ENCODE data around the gene PTPRU. TPM values are rescaled to one million over a fixed set of nuclear protein-coding genes. Genes with fewer than 3 reads are reported as not detected.

PTPRU gene
- total RNA-seq, 5 donors from 2014 or later (not counting 1 experiment from before 2014, with no cell fraction given) = 0.13 to 0.82 (median 0.33) TPM; not detected in 2

- peaks cover 2 to 26% of the 10 kb centered on the region in 2 experiments for H3K27me3 ChIP-seq (replicated peaks in 1 of 2; ENCODE audit: control insufficient read depth in 2 of 2, extremely low read depth in 1 of 2, insufficient read depth in 2 of 2, low read length in 1 of 2)
- ChIA-PET CTCF (no interaction called here), POLR2A (no interaction called here)
- DNase-seq (no peak), ATAC-seq (replicated peaks in 1 of 4) (no peak)
- peaks cover 0 to 9% (median 3%) of the 10 kb centered on the region in 3 donors for H3K9me3 Mint-ChIP-seq
- H3K27ac ChIP-seq (ENCODE audit: low read length) = no peak overlapping the region
- H3K27ac Mint-ChIP-seq = no peak overlapping the region
- peaks cover 35 to 48% of the 10 kb centered on the region in 2 donors for H3K27me3 Mint-ChIP-seq
- H3K36me3 ChIP-seq (ENCODE audit: control insufficient read depth in 2 of 2, extremely low read depth in 1 of 2, insufficient read depth in 1 of 2, low read length in 1 of 2) = no peaks in the 10 kb centered on the region
- no peaks in the 10 kb centered on the region for H3K9me3 ChIP-seq
- no peaks in the 10 kb centered on the region for H3K36me3 Mint-ChIP-seq
- WGBS (ENCODE audit: insufficient coverage) = 61% methylated on average over 3 of the region's 3 CpGs
- H3K4me1 Mint-ChIP-seq = no peaks in the 10 kb centered on the region
- H3K4me1 ChIP-seq (ENCODE audit: control insufficient read depth in 1 of 2, extremely low read depth in 1 of 2, insufficient read depth in 2 of 2, low read length in 2 of 2) = no peaks in the 10 kb centered on the region
- no peak overlapping the region for H3K4me3 Mint-ChIP-seq
- no peak overlapping the region for H3K4me3 ChIP-seq (ENCODE audit: control insufficient read depth in 1 of 2, extremely low read depth in 1 of 2, low read length in 1 of 2)
Observed at GRCh38 chr1:29338908-29339575, 102.7 kb downstream of the PTPRU start.

- POLR2A ChIA-PET = no interaction called here
- H3K4me3 Mint-ChIP-seq = no peak overlapping the region
- no peaks in the 10 kb centered on the region for H3K9me3 Mint-ChIP-seq
- no peak overlapping the region for H3K4me3 ChIP-seq (ENCODE audit: control insufficient read depth in 1 of 2, extremely low read depth in 1 of 2, low read length in 1 of 2)
- H3K4me1 Mint-ChIP-seq = no peaks in the 10 kb centered on the region
- no peaks in the 10 kb centered on the region for H3K36me3 ChIP-seq (ENCODE audit: control insufficient read depth in 2 of 2, extremely low read depth in 1 of 2, insufficient read depth in 1 of 2, low read length in 1 of 2)
- ATAC-seq (replicated peaks in 1 of 4) (no peak), DNase-seq (no peak)
- no peaks in the 10 kb centered on the region for H3K36me3 Mint-ChIP-seq
- CTCF ChIA-PET = no interaction called here
- H3K27ac Mint-ChIP-seq = no peak overlapping the region
- H3K27me3 Mint-ChIP-seq = peaks cover 51 to 57% of the 10 kb centered on the region in 2 donors
- no peaks in the 10 kb centered on the region for H3K9me3 ChIP-seq
- peaks cover 4 to 39% of the 10 kb centered on the region in 2 experiments for H3K27me3 ChIP-seq (replicated peaks in 1 of 2; ENCODE audit: control insufficient read depth in 2 of 2, extremely low read depth in 1 of 2, insufficient read depth in 2 of 2, low read length in 1 of 2)
- H3K27ac ChIP-seq (ENCODE audit: low read length) = no peak overlapping the region
- no peaks in the 10 kb centered on the region for H3K4me1 ChIP-seq (ENCODE audit: control insufficient read depth in 1 of 2, extremely low read depth in 1 of 2, insufficient read depth in 2 of 2, low read length in 2 of 2)
- whole genome bisulfite sequencing (ENCODE audit: insufficient coverage) = no CpG with 5 or more reads among the region's 4 CpGs
Observed at GRCh38 chr1:29341936-29342335, 105.6 kb downstream of the PTPRU start.

GRCh38 chr1:29342351-29342750 lies 106.0 kb downstream of the PTPRU start:
- DNase-seq (no peak), ATAC-seq (replicated peaks in 1 of 4) (no peak)
- no peaks in the 10 kb centered on the region for H3K4me1 Mint-ChIP-seq
- ChIA-PET POLR2A (interaction anchor here in 1 of 2 donors (0.6 kb wide), 1 partner anchor 267 kb away, joined by 8 read pairs; no protein-coding TSS in a partner anchor), CTCF (no interaction called here)
- no peaks in the 10 kb centered on the region for H3K36me3 ChIP-seq (ENCODE audit: control insufficient read depth in 2 of 2, extremely low read depth in 1 of 2, insufficient read depth in 1 of 2, low read length in 1 of 2)
- H3K27me3 ChIP-seq (replicated peaks in 1 of 2; ENCODE audit: control insufficient read depth in 2 of 2, extremely low read depth in 1 of 2, insufficient read depth in 2 of 2, low read length in 1 of 2) = peaks cover 4 to 39% of the 10 kb centered on the region in 2 experiments
- no peaks in the 10 kb centered on the region for H3K9me3 Mint-ChIP-seq
- H3K4me3 ChIP-seq (ENCODE audit: control insufficient read depth in 1 of 2, extremely low read depth in 1 of 2, low read length in 1 of 2) = no peak overlapping the region
- no peaks in the 10 kb centered on the region for H3K4me1 ChIP-seq (ENCODE audit: control insufficient read depth in 1 of 2, extremely low read depth in 1 of 2, insufficient read depth in 2 of 2, low read length in 2 of 2)
- peaks cover 51 to 57% of the 10 kb centered on the region in 2 donors for H3K27me3 Mint-ChIP-seq
- H3K36me3 Mint-ChIP-seq = no peaks in the 10 kb centered on the region
- H3K27ac Mint-ChIP-seq = no peak overlapping the region
- no peaks in the 10 kb centered on the region for H3K9me3 ChIP-seq
- 76% methylated on average over 6 of the region's 7 CpGs for WGBS (ENCODE audit: insufficient coverage)
- H3K27ac ChIP-seq (ENCODE audit: low read length) = no peak overlapping the region
- H3K4me3 Mint-ChIP-seq = no peak overlapping the region

GRCh38 chr1:29342983-29343382 lies 106.7 kb downstream of the PTPRU start:
- DNase-seq (no peak), ATAC-seq (replicated peaks in 1 of 4) (no peak)
- H3K27me3 ChIP-seq (replicated peaks in 1 of 2; ENCODE audit: control insufficient read depth in 2 of 2, extremely low read depth in 1 of 2, insufficient read depth in 2 of 2, low read length in 1 of 2) = peaks cover 2 to 39% of the 10 kb centered on the region in 2 experiments
- no peaks in the 10 kb centered on the region for H3K4me1 Mint-ChIP-seq
- H3K4me3 Mint-ChIP-seq = no peak overlapping the region
- no peaks in the 10 kb centered on the region for H3K36me3 ChIP-seq (ENCODE audit: control insufficient read depth in 2 of 2, extremely low read depth in 1 of 2, insufficient read depth in 1 of 2, low read length in 1 of 2)
- WGBS (ENCODE audit: insufficient coverage) = 17% methylated on average over 1 of the region's 2 CpGs
- H3K9me3 Mint-ChIP-seq = no peaks in the 10 kb centered on the region
- ChIA-PET CTCF (no interaction called here), POLR2A (interaction anchor here in 1 of 2 donors (0.6 kb wide), 1 partner anchor 268 kb away, joined by 8 read pairs; no protein-coding TSS in a partner anchor)
- no peak overlapping the region for H3K27ac ChIP-seq (ENCODE audit: low read length)
- H3K4me3 ChIP-seq (ENCODE audit: control insufficient read depth in 1 of 2, extremely low read depth in 1 of 2, low read length in 1 of 2) = no peak overlapping the region
- no peaks in the 10 kb centered on the region for H3K9me3 ChIP-seq
- H3K36me3 Mint-ChIP-seq = no peaks in the 10 kb centered on the region
- peaks cover 47 to 52% of the 10 kb centered on the region in 2 donors for H3K27me3 Mint-ChIP-seq
- no peaks in the 10 kb centered on the region for H3K4me1 ChIP-seq (ENCODE audit: control insufficient read depth in 1 of 2, extremely low read depth in 1 of 2, insufficient read depth in 2 of 2, low read length in 2 of 2)
- no peak overlapping the region for H3K27ac Mint-ChIP-seq

GRCh38 chr1:29343476-29343875 lies 107.2 kb downstream of the PTPRU start:
- no peak overlapping the region for H3K4me3 Mint-ChIP-seq
- DNase-seq = no peak
- H3K9me3 Mint-ChIP-seq = no peaks in the 10 kb centered on the region

GRCh38 chr1:29343908-29344307 lies 107.6 kb downstream of the PTPRU start:
- 54% methylated on average over 8 of the region's 10 CpGs for WGBS (ENCODE audit: insufficient coverage)
- DNase-seq = no peak
- no peaks in the 10 kb centered on the region for H3K4me1 ChIP-seq (ENCODE audit: control insufficient read depth in 1 of 2, extremely low read depth in 1 of 2, insufficient read depth in 2 of 2, low read length in 2 of 2)
- H3K36me3 Mint-ChIP-seq = no peaks in the 10 kb centered on the region
- no peak overlapping the region for H3K4me3 Mint-ChIP-seq
- H3K27me3 Mint-ChIP-seq = peaks cover 48 to 53% of the 10 kb centered on the region in 2 donors
- no peak overlapping the region for H3K27ac ChIP-seq (ENCODE audit: low read length)
- no peaks in the 10 kb centered on the region for H3K36me3 ChIP-seq (ENCODE audit: control insufficient read depth in 2 of 2, extremely low read depth in 1 of 2, insufficient read depth in 1 of 2, low read length in 1 of 2)
- CTCF ChIA-PET = no interaction called here
- no peaks in the 10 kb centered on the region for H3K4me1 Mint-ChIP-seq
- H3K4me3 ChIP-seq (ENCODE audit: control insufficient read depth in 1 of 2, extremely low read depth in 1 of 2, low read length in 1 of 2) = no peak overlapping the region
- H3K27ac Mint-ChIP-seq = no peak overlapping the region
- peaks cover 2 to 39% of the 10 kb centered on the region in 2 experiments for H3K27me3 ChIP-seq (replicated peaks in 1 of 2; ENCODE audit: control insufficient read depth in 2 of 2, extremely low read depth in 1 of 2, insufficient read depth in 2 of 2, low read length in 1 of 2)
- POLR2A ChIA-PET = no interaction called here
- no peaks in the 10 kb centered on the region for H3K9me3 ChIP-seq
- ATAC-seq (replicated peaks in 1 of 4) = no peak
- H3K9me3 Mint-ChIP-seq = no peaks in the 10 kb centered on the region

More at GRCh38 chr1:29343476-29343875, 107.2 kb downstream of the PTPRU start:
- H3K27me3 ChIP-seq (replicated peaks in 1 of 2; ENCODE audit: control insufficient read depth in 2 of 2, extremely low read depth in 1 of 2, insufficient read depth in 2 of 2, low read length in 1 of 2) = peaks cover 2 to 39% of the 10 kb centered on the region in 2 experiments
- Mint-ChIP-seq H3K36me3 (no peaks in the 10 kb centered on the region), H3K27ac (no peak overlapping the region), H3K4me1 (no peaks in the 10 kb centered on the region), H3K27me3 (peaks cover 47 to 52% of the 10 kb centered on the region in 2 donors)
- POLR2A ChIA-PET = no interaction called here
- H3K4me1 ChIP-seq (ENCODE audit: control insufficient read depth in 1 of 2, extremely low read depth in 1 of 2, insufficient read depth in 2 of 2, low read length in 2 of 2) = no peaks in the 10 kb centered on the region
- H3K9me3 ChIP-seq = no peaks in the 10 kb centered on the region
- CTCF ChIA-PET = no interaction called here
- 75% methylated on average over 3 of the region's 4 CpGs for WGBS (ENCODE audit: insufficient coverage)
- H3K36me3 ChIP-seq (ENCODE audit: control insufficient read depth in 2 of 2, extremely low read depth in 1 of 2, insufficient read depth in 1 of 2, low read length in 1 of 2) = no peaks in the 10 kb centered on the region
- no peak overlapping the region for H3K4me3 ChIP-seq (ENCODE audit: control insufficient read depth in 1 of 2, extremely low read depth in 1 of 2, low read length in 1 of 2)
- no peak overlapping the region for H3K27ac ChIP-seq (ENCODE audit: low read length)
- ATAC-seq (replicated peaks in 1 of 4) = no peak

Data from T-cell (primary cell).